ENCODE measurements around the gene KSR2. TPM values are rescaled to one million over a fixed set of nuclear protein-coding genes. Genes with fewer than 3 reads are reported as not detected.

KSR2 gene
- total and polyA plus RNA-seq, 2 of the 4 experiments (the other 2 are of a cell fraction), result not detected

DNA sequence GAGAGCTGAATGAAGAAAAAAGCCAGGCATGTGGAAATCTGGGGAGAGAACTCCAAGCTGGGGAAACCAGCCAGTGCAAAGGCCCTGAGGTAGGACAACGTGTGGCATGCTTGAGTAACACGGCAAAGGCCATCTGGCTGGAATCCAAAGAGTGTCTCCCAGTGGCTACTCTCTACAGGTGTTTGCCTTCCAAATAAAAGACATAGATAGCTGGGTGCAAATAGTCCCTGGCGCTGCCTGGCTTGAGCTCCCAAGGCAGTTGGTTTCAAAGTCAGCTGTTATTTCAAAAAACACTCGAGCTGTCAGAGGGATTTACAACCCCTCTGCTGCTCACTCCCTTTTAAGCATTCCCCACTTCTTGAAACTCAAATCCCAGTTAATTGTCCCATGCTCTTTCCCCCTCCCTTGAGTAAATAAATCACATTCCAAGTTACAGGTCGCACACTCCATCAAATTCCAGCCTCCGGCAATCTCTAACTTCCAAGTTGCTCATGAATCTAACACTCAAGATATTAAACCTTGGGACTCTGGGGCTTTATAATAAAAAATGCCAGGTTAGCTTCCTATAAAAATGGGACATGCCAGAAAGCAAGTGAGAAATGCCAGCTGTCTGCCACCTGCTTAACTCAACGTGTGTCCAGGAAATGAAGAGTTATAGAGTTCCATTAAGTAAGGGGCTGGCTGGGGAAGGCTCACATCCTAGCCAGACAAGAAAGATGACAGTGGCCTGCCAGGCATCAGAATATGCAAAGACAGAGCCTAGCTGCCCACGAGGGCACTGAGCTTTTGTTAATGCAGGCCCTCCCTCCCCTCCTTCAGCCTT, 473.7 kb downstream of the KSR2 start:
- Histone ChIP-seq H3K36me3 (ENCODE audit: control insufficient read depth, insufficient read depth, low read length) (no peaks in the 10 kb centered on the region), H3K23ac (ENCODE audit: low read depth, low read length) (no peak overlapping the region), H2AK5ac (ENCODE audit: low read depth, low read length) (no peak overlapping the region), H4K91ac (ENCODE audit: insufficient read depth, low read depth, low read length) (no peak overlapping the region), H2BK5ac (ENCODE audit: low read depth, low read length, poor library complexity, severe bottlenecking) (no peak overlapping the region), H2AFZ (replicated peaks; ENCODE audit: low read length, poor library complexity) (no peak overlapping the region), H3K4ac (ENCODE audit: low read depth, low read length) (no peak overlapping the region), H3K9me3 (ENCODE audit: control insufficient read depth, insufficient read depth, low read length) (peaks cover 22% of the 10 kb centered on the region), H2BK15ac (ENCODE audit: low read depth, low read length) (no peak overlapping the region), H4K20me1 (ENCODE audit: insufficient read depth, low read length) (no peaks in the 10 kb centered on the region), H3K27ac (ENCODE audit: insufficient read depth, low read length) (no peak overlapping the region), H3K79me1 (ENCODE audit: low read depth in 1 of 2, low read length in 2 of 2) (no peaks in the 10 kb centered on the region), H3K9me1 (ENCODE audit: insufficient read depth, low read length) (no peaks in the 10 kb centered on the region), H3K14ac (replicated peaks; ENCODE audit: low read depth, low read length) (no peak overlapping the region), H2BK120ac (ENCODE audit: low read depth, low read length) (no peak overlapping the region), H3K56ac (ENCODE audit: extremely low read depth, insufficient read depth, low read length) (no peak overlapping the region), H3K4me3 (ENCODE audit: insufficient read depth, low read depth, low read length) (no peak overlapping the region), H3K9ac (ENCODE audit: low read depth, low read length) (no peak overlapping the region), H4K5ac (ENCODE audit: low read depth, low read length) (no peak overlapping the region), H3K18ac (ENCODE audit: low read depth, low read length) (no peak overlapping the region), H3K4me2 (ENCODE audit: low read depth, low read length) (no peak overlapping the region), H4K8ac (ENCODE audit: low read depth in 2 of 2, low read length in 2 of 2) (no peak overlapping the region), H2BK20ac (ENCODE audit: low read depth, low read length) (no peak overlapping the region), H3K4me1 (ENCODE audit: control insufficient read depth, insufficient read depth, low read length) (no peaks in the 10 kb centered on the region), H3K27me3 (ENCODE audit: control insufficient read depth, insufficient read depth, low read length) (no peaks in the 10 kb centered on the region), H2AK9ac (replicated peaks; ENCODE audit: low read depth, low read length, poor library complexity) (no peak overlapping the region)
- ATAC-seq (ENCODE audit: low read depth) (no peak), DNase-seq (no peak)
- WGBS, 2 experiments (ENCODE audit: extremely low coverage in 2 of 2, insufficient read length in 1 of 2), result 17% methylated on average over 2 of the region's 8 CpGs; no CpG with 5 or more reads in 1 of the 2 experiments
- POLR2A ChIA-PET (ENCODE audit: unreplicated experiment), result no interaction called here
- CTCF ChIA-PET, result no interaction called here
- BruUV-seq (replicated peaks), result no TSS peak
- no peak for TF ChIP-seq MXI1 (IDR thresholded peaks at IDR 0.05; ENCODE audit: borderline replicate concordance, low read depth, low read length)
- TF ChIP-seq, protein P1, sequence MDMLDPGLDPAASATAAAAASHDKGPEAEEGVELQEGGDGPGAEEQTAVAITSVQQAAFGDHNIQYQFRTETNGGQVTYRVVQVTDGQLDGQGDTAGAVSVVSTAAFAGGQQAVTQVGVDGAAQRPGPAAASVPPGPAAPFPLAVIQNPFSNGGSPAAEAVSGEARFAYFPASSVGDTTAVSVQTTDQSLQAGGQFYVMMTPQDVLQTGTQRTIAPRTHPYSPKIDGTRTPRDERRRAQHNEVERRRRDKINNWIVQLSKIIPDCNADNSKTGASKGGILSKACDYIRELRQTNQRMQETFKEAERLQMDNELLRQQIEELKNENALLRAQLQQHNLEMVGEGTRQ (IDR thresholded peaks at IDR 0.05; ENCODE audit: low read depth, low read length), result no peak
- TF ChIP-seq BHLHE40 (IDR thresholded peaks at IDR 0.05; ENCODE audit: low read depth, low read length), result no peak
- TF ChIP-seq, protein P2, sequence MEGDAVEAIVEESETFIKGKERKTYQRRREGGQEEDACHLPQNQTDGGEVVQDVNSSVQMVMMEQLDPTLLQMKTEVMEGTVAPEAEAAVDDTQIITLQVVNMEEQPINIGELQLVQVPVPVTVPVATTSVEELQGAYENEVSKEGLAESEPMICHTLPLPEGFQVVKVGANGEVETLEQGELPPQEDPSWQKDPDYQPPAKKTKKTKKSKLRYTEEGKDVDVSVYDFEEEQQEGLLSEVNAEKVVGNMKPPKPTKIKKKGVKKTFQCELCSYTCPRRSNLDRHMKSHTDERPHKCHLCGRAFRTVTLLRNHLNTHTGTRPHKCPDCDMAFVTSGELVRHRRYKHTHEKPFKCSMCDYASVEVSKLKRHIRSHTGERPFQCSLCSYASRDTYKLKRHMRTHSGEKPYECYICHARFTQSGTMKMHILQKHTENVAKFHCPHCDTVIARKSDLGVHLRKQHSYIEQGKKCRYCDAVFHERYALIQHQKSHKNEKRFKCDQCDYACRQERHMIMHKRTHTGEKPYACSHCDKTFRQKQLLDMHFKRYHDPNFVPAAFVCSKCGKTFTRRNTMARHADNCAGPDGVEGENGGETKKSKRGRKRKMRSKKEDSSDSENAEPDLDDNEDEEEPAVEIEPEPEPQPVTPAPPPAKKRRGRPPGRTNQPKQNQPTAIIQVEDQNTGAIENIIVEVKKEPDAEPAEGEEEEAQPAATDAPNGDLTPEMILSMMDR (conservative IDR thresholded peaks at IDR 0.05; ENCODE audit: low read depth, low read length), result no peak
- no peak for TF ChIP-seq MAZ (IDR thresholded peaks at IDR 0.05; ENCODE audit: borderline replicate concordance, low read depth, low read length)
- TF ChIP-seq RAD21 (IDR thresholded peaks at IDR 0.05; ENCODE audit: low read length), result no peak
- TF ChIP-seq RFX5 (IDR thresholded peaks at IDR 0.05; ENCODE audit: low read depth, low read length), result no peak
- no peak for TF ChIP-seq MAFK (IDR thresholded peaks at IDR 0.05; ENCODE audit: low read depth, low read length)
- no peak for TF ChIP-seq FOS (IDR thresholded peaks at IDR 0.05; ENCODE audit: low read depth, low read length)
- TF ChIP-seq CHD1 (IDR thresholded peaks at IDR 0.05; ENCODE audit: low read depth, low read length), result no peak
- no peak for TF ChIP-seq SMC3 (IDR thresholded peaks at IDR 0.05; ENCODE audit: low read depth, low read length)
- TF ChIP-seq POLR2A (IDR thresholded peaks at IDR 0.05; ENCODE audit: low read depth, low read length), result no peak
- TF ChIP-seq NFE2L2 (IDR thresholded peaks at IDR 0.05; ENCODE audit: low read depth, low read length), result no peak
- TF ChIP-seq RCOR1 (IDR thresholded peaks at IDR 0.05; ENCODE audit: insufficient replicate concordance, low read length), result no peak
- no peak for TF ChIP-seq CEBPB (IDR thresholded peaks at IDR 0.05; ENCODE audit: low read depth, low read length)
- TF ChIP-seq, protein P3, sequence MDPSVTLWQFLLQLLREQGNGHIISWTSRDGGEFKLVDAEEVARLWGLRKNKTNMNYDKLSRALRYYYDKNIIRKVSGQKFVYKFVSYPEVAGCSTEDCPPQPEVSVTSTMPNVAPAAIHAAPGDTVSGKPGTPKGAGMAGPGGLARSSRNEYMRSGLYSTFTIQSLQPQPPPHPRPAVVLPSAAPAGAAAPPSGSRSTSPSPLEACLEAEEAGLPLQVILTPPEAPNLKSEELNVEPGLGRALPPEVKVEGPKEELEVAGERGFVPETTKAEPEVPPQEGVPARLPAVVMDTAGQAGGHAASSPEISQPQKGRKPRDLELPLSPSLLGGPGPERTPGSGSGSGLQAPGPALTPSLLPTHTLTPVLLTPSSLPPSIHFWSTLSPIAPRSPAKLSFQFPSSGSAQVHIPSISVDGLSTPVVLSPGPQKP (IDR thresholded peaks at IDR 0.05; ENCODE audit: borderline replicate concordance, low read depth, low read length), result no peak
- intact Hi-C loops (cut with micrococcal nuclease) (no loop called here), dilution Hi-C loops (cut with HindIII; ENCODE audit: low sequenced_read_pairs, unreplicated experiment) (no loop called here), in situ Hi-C loops (cut with MboI; ENCODE audit: low sequenced_read_pairs) (no loop called here)

Measured in IMR-90 (cell line).